Type B pancreatic cell (in vitro differentiated cells): ENCODE results near the gene ADGRF5. TPM values are rescaled to one million over a fixed set of nuclear protein-coding genes. Genes with fewer than 3 reads are reported as not detected.

Experiments
- DNase-seq: peaks from one replicate; pipeline ENCODE4 v3.0.0; 2021; ENCODE audit warnings: mixed read lengths; ENCODE audit not compliant: unreplicated experiment; ENCODE audit errors: extremely low spot score
- H3K27ac Mint-ChIP-seq: 2 replicates; pipeline ENCODE4 v1.8.0; 2021; ENCODE audit warnings: mild to moderate bottlenecking, mixed read lengths
- H3K27me3 Mint-ChIP-seq: 2 replicates; pipeline ENCODE4 v1.8.0; 2021; ENCODE audit warnings: mixed read lengths
- H3K36me3 Mint-ChIP-seq: 2 replicates; pipeline ENCODE4 v1.8.0; 2021; ENCODE audit warnings: mixed read lengths
- H3K4me1 Mint-ChIP-seq: one replicate; pipeline ENCODE4 v1.8.0; 2021; ENCODE audit warnings: mixed read lengths; ENCODE audit not compliant: unreplicated experiment
- H3K4me3 Mint-ChIP-seq: 2 replicates; pipeline ENCODE4 v1.8.0; 2021; ENCODE audit warnings: mild to moderate bottlenecking, mixed read lengths
- H3K9me3 Mint-ChIP-seq: 2 replicates; pipeline ENCODE4 v1.8.0; 2021; ENCODE audit warnings: mixed read lengths
- total RNA-seq: library from RNA; stranded (reverse); gene quantifications from 2 replicates; pipeline ENCODE4 v1.2.1, GENCODE V29; 2021; ENCODE audit warnings: low replicate concordance
- TF ChIP-seq, protein P1 (sequence below): fragments of 200-600 bp; sonication (generic); conservative IDR thresholded peaks from 2 replicates; pipeline ENCODE4 v1.5.0; 2021; ENCODE audit warnings: antibody characterized with exemption, mild to moderate bottlenecking

Gene ADGRF5
- total RNA-seq, 1 donor from 2014 or later = 0.58 TPM

DNA sequence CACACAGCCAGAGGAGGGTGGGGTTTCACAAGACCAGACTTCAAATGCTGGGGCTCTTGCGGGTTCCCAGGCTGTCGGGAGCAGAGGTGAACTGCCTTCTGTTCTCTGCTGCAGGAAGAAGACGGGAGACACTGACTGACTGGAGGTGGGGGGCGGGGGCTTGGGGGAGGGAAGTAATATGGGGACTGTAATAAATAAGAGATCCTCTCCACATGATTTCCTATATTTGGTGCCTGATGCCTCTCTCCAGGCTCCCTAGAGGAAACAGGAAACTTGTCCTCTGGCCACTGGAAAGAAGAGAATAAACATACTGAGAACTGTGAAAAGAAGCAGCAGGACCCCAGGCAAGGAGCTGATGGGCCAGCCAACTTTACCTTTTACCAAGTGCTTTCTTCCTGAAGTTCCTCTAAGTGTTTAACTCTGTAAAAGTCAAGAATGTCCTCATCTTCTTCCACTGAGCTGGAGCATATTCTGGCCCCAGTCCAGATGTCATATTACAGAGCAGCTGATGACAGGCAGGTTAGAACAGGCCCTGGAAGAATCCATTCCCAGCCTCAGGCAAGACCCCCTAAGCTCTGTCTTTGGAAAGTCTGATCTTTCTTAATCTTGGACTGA lies 33.2 kb upstream of the ADGRF5 start:
- TF ChIP-seq, protein P1, sequence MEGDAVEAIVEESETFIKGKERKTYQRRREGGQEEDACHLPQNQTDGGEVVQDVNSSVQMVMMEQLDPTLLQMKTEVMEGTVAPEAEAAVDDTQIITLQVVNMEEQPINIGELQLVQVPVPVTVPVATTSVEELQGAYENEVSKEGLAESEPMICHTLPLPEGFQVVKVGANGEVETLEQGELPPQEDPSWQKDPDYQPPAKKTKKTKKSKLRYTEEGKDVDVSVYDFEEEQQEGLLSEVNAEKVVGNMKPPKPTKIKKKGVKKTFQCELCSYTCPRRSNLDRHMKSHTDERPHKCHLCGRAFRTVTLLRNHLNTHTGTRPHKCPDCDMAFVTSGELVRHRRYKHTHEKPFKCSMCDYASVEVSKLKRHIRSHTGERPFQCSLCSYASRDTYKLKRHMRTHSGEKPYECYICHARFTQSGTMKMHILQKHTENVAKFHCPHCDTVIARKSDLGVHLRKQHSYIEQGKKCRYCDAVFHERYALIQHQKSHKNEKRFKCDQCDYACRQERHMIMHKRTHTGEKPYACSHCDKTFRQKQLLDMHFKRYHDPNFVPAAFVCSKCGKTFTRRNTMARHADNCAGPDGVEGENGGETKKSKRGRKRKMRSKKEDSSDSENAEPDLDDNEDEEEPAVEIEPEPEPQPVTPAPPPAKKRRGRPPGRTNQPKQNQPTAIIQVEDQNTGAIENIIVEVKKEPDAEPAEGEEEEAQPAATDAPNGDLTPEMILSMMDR = no peak
- Mint-ChIP-seq H3K4me1 (peaks cover 10% of the 10 kb centered on the region), H3K27ac (no peak overlapping the region), H3K36me3 (no peaks in the 10 kb centered on the region), H3K4me3 (no peak overlapping the region), H3K27me3 (peaks cover 12% of the 10 kb centered on the region), H3K9me3 (peaks cover 4% of the 10 kb centered on the region)
- no peak for DNase-seq

DNA sequence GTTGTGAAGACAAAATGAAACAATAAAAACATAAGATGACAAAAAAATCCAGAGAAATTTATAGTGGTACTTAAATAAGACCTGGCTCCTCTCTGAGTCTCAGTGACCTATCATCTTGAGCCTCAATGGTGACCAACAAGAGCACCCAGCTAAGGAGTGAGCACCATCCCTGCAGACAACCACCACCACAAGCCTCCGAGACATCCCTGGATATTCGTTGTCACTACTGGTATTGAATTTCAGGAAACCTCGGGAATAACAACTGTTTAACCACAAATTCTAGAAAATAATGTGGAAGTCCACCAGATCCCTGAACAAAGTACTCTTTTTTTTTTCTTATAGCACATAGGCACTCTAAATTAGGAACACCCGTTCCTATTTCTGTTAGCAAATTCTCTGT lies 32.2 kb upstream of the ADGRF5 start:
- peaks cover 10% of the 10 kb centered on the region for H3K4me1 Mint-ChIP-seq
- peaks cover 4% of the 10 kb centered on the region for H3K9me3 Mint-ChIP-seq
- no peak overlapping the region for H3K4me3 Mint-ChIP-seq
- no peak for DNase-seq
- TF ChIP-seq, protein P1 = no peak
- H3K36me3 Mint-ChIP-seq = no peaks in the 10 kb centered on the region
- peaks cover 12% of the 10 kb centered on the region for H3K27me3 Mint-ChIP-seq
- H3K27ac Mint-ChIP-seq = no peak overlapping the region

DNA sequence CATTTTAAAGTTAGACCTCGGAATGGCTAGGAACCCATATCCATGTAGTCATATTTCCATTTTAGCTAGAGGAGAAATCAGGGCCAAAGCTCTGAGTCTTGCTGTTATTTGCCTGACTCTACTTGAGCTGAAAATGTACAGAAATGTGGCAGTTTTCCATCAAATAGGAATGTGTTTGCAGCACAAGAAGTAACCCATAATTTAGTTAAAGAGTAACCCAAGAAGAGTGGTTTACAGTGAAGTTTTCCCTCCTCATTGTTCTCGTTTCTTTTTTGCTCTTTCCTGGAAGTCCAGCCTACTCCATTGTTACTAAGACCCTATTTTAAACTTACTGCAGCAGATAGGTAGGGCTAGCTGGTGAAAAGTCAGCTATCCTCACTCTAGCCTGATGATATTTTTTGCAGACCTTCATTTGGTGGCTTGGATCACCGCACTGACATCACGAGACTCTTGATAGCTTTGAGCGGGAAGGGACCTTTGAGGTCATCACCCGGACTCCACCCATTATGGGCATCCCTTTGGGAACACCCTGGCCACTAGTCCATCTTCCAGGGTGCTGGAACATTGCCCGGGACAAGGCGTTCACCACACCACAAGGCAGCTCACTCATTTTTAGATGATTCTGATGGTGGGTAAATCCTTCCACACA lies 28.0 kb upstream of the ADGRF5 start:
- Mint-ChIP-seq H3K4me1 (peaks cover 5% of the 10 kb centered on the region), H3K9me3 (peaks cover 6% of the 10 kb centered on the region), H3K27me3 (peaks cover 4% of the 10 kb centered on the region), H3K4me3 (no peak overlapping the region), H3K36me3 (no peaks in the 10 kb centered on the region), H3K27ac (no peak overlapping the region)
- no peak for DNase-seq
- TF ChIP-seq, protein P1 = no peak

DNA sequence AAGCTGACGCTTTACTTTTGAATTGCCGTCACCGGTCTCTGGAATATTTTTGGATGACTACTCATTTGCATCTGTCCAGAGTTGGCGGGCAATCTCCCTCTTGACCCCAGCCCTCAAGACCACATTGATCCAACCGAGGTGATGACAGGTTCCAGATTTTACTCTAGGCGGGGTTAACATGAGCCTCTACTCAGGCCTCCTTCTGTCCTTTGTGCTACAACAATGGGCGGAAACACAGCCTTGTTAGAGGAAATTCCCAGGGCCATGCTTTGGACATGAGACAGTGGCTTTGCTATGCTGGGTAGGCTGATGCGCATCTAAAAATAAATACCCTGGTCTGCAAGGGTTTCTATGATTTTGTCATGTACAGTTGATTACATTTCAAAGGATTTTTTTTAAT lies 27.0 kb upstream of the ADGRF5 start:
- Mint-ChIP-seq H3K9me3 (peaks cover 6% of the 10 kb centered on the region), H3K4me1 (no peaks in the 10 kb centered on the region), H3K27ac (no peak overlapping the region), H3K36me3 (no peaks in the 10 kb centered on the region), H3K4me3 (no peak overlapping the region), H3K27me3 (peaks cover 4% of the 10 kb centered on the region)
- TF ChIP-seq, protein P1 = no peak
- no peak for DNase-seq

DNA sequence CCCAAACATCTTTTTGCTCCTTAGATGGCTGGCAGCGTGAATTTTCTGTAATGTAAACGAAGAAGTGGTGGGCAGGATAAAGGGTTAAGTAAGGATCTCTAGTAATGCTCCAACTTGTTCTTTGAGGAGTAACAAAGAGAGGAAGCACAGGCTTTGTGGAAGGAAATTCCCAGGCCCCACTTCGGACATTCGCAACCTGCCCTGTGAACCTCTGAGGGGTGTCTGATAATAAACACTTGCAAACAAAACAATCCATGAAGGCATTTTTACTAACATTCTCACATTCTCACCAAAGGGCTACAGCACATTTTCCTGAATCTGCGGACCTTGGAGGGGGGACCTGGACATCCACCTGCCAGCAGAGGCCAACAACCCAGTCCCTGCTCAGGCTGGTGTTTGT lies 25.8 kb upstream of the ADGRF5 start:
- TF ChIP-seq, protein P1 = no peak
- H3K27ac Mint-ChIP-seq = no peak overlapping the region
- peaks cover 4% of the 10 kb centered on the region for H3K27me3 Mint-ChIP-seq
- H3K4me3 Mint-ChIP-seq = no peak overlapping the region
- no peaks in the 10 kb centered on the region for H3K4me1 Mint-ChIP-seq
- no peaks in the 10 kb centered on the region for H3K36me3 Mint-ChIP-seq
- no peak for DNase-seq
- peaks cover 6% of the 10 kb centered on the region for H3K9me3 Mint-ChIP-seq
